ENCODE data around the gene EMP1. TPM values are rescaled to one million over a fixed set of nuclear protein-coding genes. Genes with fewer than 3 reads are reported as not detected.

Gene EMP1
- total and polyA plus RNA-seq, 2 of the 8 experiments (the other 6 are each of a cell fraction or from before 2014, with no cell fraction given): 0.17 to 0.65 TPM

- Histone ChIP-seq H3K14ac (ENCODE audit: insufficient read length) (no peak overlapping the region), H3K36me3 (ENCODE audit: control insufficient read depth in 2 of 4, insufficient read depth in 4 of 4, low read length in 3 of 4) (no peaks in the 10 kb centered on the region), H4K5ac (ENCODE audit: insufficient read length, low read depth, low read length) (no peak overlapping the region), H3K27ac (ENCODE audit: low read depth, low read length) (no peak overlapping the region), H3K4me2 (ENCODE audit: insufficient read depth in 1 of 2, low read depth in 2 of 2, low read length in 2 of 2) (no peak overlapping the region), H3K56ac (replicated peaks; ENCODE audit: insufficient read length, low read depth, low read length) (no peak overlapping the region), H3K9me3 (ENCODE audit: insufficient read depth in 2 of 2, low read depth in 1 of 2, low read length in 1 of 2) (no peaks in the 10 kb centered on the region), H2BK120ac (replicated peaks; ENCODE audit: low read depth, low read length) (peak overlapping the region; percentile 4), H3K27me3 (replicated peaks in 1 of 4; ENCODE audit: control insufficient read depth in 3 of 4, extremely low read depth in 1 of 4, insufficient read depth in 3 of 4, low read length in 3 of 4) (no peaks in the 10 kb centered on the region), H4K20me1 (replicated peaks in 1 of 2; ENCODE audit: control insufficient read depth in 1 of 2, insufficient read depth in 2 of 2, low read length in 2 of 2) (no peaks in the 10 kb centered on the region), H2BK20ac (ENCODE audit: low read length) (no peak overlapping the region), H4K91ac (replicated peaks; ENCODE audit: insufficient read length, low read length) (no peak overlapping the region), H2BK12ac (ENCODE audit: low read depth, low read length) (peak overlapping the region; percentile 62), H2BK5ac (ENCODE audit: low read depth, low read length) (peak overlapping the region; percentile 71; the same call in 1 of the 2 replicates), H3K79me1 (ENCODE audit: low read depth, low read length) (no peaks in the 10 kb centered on the region), H3K23ac (ENCODE audit: insufficient read length) (no peak overlapping the region), H3K23me2 (ENCODE audit: low read depth, low read length) (no peaks in the 10 kb centered on the region), H3K4me1 (replicated peaks in 1 of 4; ENCODE audit: control insufficient read depth in 3 of 4, insufficient read depth in 4 of 4, low read length in 3 of 4) (peaks cover 7 to 27% (median 14%) of the 10 kb centered on the region in 4 experiments), H4K8ac (ENCODE audit: extremely low read depth, insufficient read depth, low read length) (no peak overlapping the region), H3K9ac (replicated peaks in 1 of 4; ENCODE audit: extremely low read depth in 1 of 4, low read depth in 3 of 4, low read length in 3 of 4) (no peak overlapping the region), H3K18ac (ENCODE audit: extremely low read depth, low read length) (no peak overlapping the region), H2AK5ac (ENCODE audit: low read depth, low read length) (no peak overlapping the region), H3K4me3 (ENCODE audit: extremely low read depth in 1 of 4, insufficient read depth in 2 of 4, low read depth in 3 of 4, low read length in 4 of 4) (no peak overlapping the region), H2AFZ (ENCODE audit: low read length) (peak overlapping the region; percentile 37; the same call in 1 of the 2 replicates), H3K79me2 (ENCODE audit: control insufficient read depth in 1 of 2, insufficient read depth in 2 of 2, low read length in 2 of 2) (no peaks in the 10 kb centered on the region), H3K4ac (replicated peaks; ENCODE audit: insufficient read length, low read depth, low read length) (no peak overlapping the region), H2BK15ac (ENCODE audit: low read length) (no peak overlapping the region)
- ChIA-PET CTCF (ENCODE audit: partially characterized antibody) (interaction anchor here (0.7 to 10.8 kb wide), 14 partner anchors 12 to 368 kb away, joined by 3 to 162 read pairs (median 4); partner anchors contain the start of gene GSG1), POLR2A (ENCODE audit: partially characterized antibody) (interaction anchor here (1.1 to 1.6 kb wide), 2 partner anchors 117 to 226 kb away, joined by 3 read pairs; no protein-coding TSS in a partner anchor)
- FAIRE-seq (no peak), DNase-seq (ENCODE audit: low read depth in 1 of 2, low spot score in 2 of 2) (no peak)
- 68% methylated on average over 3 of the region's 3 CpGs; no CpG with 5 or more reads in 1 of the 2 experiments for WGBS, 2 experiments (ENCODE audit: extremely low coverage in 1 of 2, insufficient coverage in 1 of 2, insufficient read length in 1 of 2, insufficient replicate concordance in 2 of 2, low coverage in 1 of 2, low lambda C conversion rate in 2 of 2, missing lambda C conversion rate in 1 of 2)
- TF ChIP-seq SRF (IDR thresholded peaks at IDR 0.05; ENCODE audit: low read depth, low read length) (no peak), EGR1 (IDR thresholded peaks at IDR 0.05; ENCODE audit: borderline replicate concordance, low read depth, low read length) (no peak), HDAC6 (IDR thresholded peaks at IDR 0.05; ENCODE audit: low read depth, low read length) (no peak), TBP (IDR thresholded peaks at IDR 0.05; ENCODE audit: low read depth, low read length) (no peak), POLR2A (IDR thresholded peaks at IDR 0.05; ENCODE audit: control extremely low read depth in 1 of 2, low read depth in 2 of 2, low read length in 2 of 2) (no peak), EP300 (IDR thresholded peaks at IDR 0.05; ENCODE audit: borderline replicate concordance in 1 of 2, low read depth in 2 of 2, low read length in 2 of 2) (no peak), EZH2 (IDR thresholded peaks at IDR 0.05; ENCODE audit: low read depth, low read length, severe bottlenecking) (no peak), CREB1 (IDR thresholded peaks at IDR 0.05) (no peak), MAX (IDR thresholded peaks at IDR 0.05) (no peak), KDM1A (IDR thresholded peaks at IDR 0.05; ENCODE audit: borderline replicate concordance, low read length) (no peak), CEBPB (IDR thresholded peaks at IDR 0.05; ENCODE audit: low read depth, low read length) (no peak), TAF1 (IDR thresholded peaks at IDR 0.05; ENCODE audit: low read depth, low read length) (no peak)
These were observed 9.5 kb downstream of the EMP1 start for GRCh38 chr12:13205809-13206559.

Data from H1 (cell line).